SK-N-SH treated with all-trans-retinoic acid at 6 μM for 48 hours (cell line): ENCODE data around the gene NAE1.
"Not testable (repeated sequence)": the region's sequence is repeated elsewhere in the genome, so short reads cannot be mapped to it uniquely, and the experiment has no call there.

Experiments
- ARNTL ChIP-seq: fragments of 450-650 bp; formaldehyde crosslinking; IDR thresholded peaks from 2 replicates; pipeline ENCODE4 v1.5.0; 2020; ENCODE audit warnings: low read depth, mild to moderate bottlenecking, moderate library complexity, borderline replicate concordance
- PATZ1 ChIP-seq: fragments of 250-450 bp; sonication (Bioruptor Pico); IDR thresholded peaks from 2 replicates; pipeline ENCODE4 v1.8.0; 2020; ENCODE audit warnings: mild to moderate bottlenecking, moderate library complexity, borderline replicate concordance
- TOX ChIP-seq: fragments of 250-450 bp; sonication (Bioruptor Pico); IDR thresholded peaks from 2 replicates; pipeline ENCODE4 v1.8.0; 2021; ENCODE audit warnings: mild to moderate bottlenecking, moderate library complexity, borderline replicate concordance
- ZNF70 ChIP-seq: fragments of 450-650 bp; formaldehyde crosslinking; IDR thresholded peaks from 2 replicates; pipeline ENCODE4 v1.5.0; 2020; ENCODE audit warnings: mild to moderate bottlenecking, moderate library complexity
- TF ChIP-seq, protein P1 (sequence below): fragments of 250-450 bp; sonication (Bioruptor Pico); IDR thresholded peaks from 2 replicates; pipeline ENCODE4 v1.5.1; 2020; ENCODE audit warnings: low read depth, mild to moderate bottlenecking, moderate library complexity

GRCh38 chr16:66871363-66871762, 40.6 kb upstream of the NAE1 start:
- TF ChIP-seq ARNTL, ZNF70, PATZ1, TOX (CRISPR knock-in tag): not testable (repeated sequence)
- TF ChIP-seq, protein P1, sequence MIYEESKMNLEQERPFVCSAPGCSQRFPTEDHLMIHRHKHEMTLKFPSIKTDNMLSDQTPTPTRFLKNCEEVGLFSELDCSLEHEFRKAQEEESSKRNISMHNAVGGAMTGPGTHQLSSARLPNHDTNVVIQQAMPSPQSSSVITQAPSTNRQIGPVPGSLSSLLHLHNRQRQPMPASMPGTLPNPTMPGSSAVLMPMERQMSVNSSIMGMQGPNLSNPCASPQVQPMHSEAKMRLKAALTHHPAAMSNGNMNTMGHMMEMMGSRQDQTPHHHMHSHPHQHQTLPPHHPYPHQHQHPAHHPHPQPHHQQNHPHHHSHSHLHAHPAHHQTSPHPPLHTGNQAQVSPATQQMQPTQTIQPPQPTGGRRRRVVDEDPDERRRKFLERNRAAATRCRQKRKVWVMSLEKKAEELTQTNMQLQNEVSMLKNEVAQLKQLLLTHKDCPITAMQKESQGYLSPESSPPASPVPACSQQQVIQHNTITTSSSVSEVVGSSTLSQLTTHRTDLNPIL (CRISPR knock-in tag), result not testable (repeated sequence)
